ENCODE measurements around the gene FAAP100.

DNA sequence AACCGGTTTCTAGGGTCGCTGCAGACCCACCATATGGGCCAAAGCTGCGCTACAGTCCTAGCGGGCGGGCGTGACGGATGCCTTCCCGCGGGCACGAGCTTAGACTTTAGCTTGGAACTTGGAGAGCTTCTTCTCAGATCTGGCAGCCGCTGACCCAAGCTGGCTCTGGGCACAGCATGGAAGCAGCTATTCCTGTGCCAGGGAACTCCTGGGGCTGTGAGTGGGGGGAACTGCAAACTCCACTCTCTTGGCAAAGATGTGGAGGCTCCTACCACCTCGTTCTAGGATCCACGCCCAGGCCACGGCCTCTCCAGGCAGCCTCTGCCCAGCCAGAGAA is 8.8 kb downstream of the FAAP100 start:
- no peak for TF ChIP-seq POLR2A (IDR thresholded peaks at IDR 0.05)
- TF ChIP-seq, protein P1, sequence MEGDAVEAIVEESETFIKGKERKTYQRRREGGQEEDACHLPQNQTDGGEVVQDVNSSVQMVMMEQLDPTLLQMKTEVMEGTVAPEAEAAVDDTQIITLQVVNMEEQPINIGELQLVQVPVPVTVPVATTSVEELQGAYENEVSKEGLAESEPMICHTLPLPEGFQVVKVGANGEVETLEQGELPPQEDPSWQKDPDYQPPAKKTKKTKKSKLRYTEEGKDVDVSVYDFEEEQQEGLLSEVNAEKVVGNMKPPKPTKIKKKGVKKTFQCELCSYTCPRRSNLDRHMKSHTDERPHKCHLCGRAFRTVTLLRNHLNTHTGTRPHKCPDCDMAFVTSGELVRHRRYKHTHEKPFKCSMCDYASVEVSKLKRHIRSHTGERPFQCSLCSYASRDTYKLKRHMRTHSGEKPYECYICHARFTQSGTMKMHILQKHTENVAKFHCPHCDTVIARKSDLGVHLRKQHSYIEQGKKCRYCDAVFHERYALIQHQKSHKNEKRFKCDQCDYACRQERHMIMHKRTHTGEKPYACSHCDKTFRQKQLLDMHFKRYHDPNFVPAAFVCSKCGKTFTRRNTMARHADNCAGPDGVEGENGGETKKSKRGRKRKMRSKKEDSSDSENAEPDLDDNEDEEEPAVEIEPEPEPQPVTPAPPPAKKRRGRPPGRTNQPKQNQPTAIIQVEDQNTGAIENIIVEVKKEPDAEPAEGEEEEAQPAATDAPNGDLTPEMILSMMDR (IDR thresholded peaks at IDR 0.05): no peak
